Measurements from ENCODE around the gene ALG3. TPM values are rescaled to one million over a fixed set of nuclear protein-coding genes. Genes with fewer than 3 reads are reported as not detected.

The ALG3 gene
- total RNA-seq, 4 donors from 2014 or later = 49.2 to 87.3 (median 66.8) TPM

GRCh38 chr3:184239221-184239620 is 9.5 kb downstream of the ALG3 start:
- H3K36me3 ChIP-seq = peaks cover 19 to 21% of the 10 kb centered on the region in 2 donors
- DNase-seq = no peak
- H3K27ac ChIP-seq = no peak overlapping the region
- intact Hi-C loops (cut with DNase I) = loop anchor here (10.0 kb wide), 1 partner anchor 46 kb away; no protein-coding TSS in a partner anchor
- TF ChIP-seq, protein P1, sequence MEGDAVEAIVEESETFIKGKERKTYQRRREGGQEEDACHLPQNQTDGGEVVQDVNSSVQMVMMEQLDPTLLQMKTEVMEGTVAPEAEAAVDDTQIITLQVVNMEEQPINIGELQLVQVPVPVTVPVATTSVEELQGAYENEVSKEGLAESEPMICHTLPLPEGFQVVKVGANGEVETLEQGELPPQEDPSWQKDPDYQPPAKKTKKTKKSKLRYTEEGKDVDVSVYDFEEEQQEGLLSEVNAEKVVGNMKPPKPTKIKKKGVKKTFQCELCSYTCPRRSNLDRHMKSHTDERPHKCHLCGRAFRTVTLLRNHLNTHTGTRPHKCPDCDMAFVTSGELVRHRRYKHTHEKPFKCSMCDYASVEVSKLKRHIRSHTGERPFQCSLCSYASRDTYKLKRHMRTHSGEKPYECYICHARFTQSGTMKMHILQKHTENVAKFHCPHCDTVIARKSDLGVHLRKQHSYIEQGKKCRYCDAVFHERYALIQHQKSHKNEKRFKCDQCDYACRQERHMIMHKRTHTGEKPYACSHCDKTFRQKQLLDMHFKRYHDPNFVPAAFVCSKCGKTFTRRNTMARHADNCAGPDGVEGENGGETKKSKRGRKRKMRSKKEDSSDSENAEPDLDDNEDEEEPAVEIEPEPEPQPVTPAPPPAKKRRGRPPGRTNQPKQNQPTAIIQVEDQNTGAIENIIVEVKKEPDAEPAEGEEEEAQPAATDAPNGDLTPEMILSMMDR (IDR thresholded peaks at IDR 0.05) = no peak
- TF ChIP-seq POLR2A (IDR thresholded peaks at IDR 0.05) = no peak
- peaks cover 9 to 16% of the 10 kb centered on the region in 2 donors for H3K4me1 ChIP-seq
- no peaks in the 10 kb centered on the region for H3K9me3 ChIP-seq
- no peaks in the 10 kb centered on the region for H3K27me3 ChIP-seq
- 88 to 91% methylated on average over 1 to 8 of the region's 8 CpGs for WGBS, 2 donors
- no peak overlapping the region for H3K4me3 ChIP-seq (replicated peaks in 1 of 3)

DNA sequence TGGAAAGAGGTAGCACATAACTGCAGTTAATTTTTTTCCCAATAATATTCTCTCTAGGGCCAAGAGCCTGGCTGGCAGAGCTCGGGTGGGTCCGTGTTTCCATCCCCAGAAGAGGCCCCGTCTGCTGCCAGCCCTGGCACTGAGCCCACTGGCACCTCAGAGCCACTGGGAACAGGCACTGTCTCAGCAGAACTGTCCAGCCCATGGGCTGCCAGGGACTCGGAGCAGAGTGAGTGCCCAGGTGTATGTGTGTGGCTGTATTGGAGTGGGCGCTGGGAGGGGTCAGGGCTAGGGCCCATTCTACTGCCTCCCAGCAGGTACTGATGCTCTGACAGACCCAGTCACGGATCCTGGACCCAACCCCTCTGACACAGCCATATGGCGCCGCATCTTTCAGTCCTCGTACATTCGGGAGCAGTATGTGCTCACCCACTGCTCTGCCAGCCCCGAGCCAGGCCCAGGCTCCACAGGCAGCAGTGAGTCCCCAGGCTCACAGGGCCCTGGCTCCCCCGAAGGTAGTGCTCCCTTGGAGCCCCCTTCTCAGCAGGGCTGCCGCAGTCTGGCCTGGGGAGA is 10.4 kb downstream of the ALG3 start:
- H3K4me1 ChIP-seq = peaks cover 9 to 19% of the 10 kb centered on the region in 2 donors
- 69 to 72% methylated on average over 13 of the region's 13 CpGs for WGBS, 2 donors
- H3K36me3 ChIP-seq = peaks cover 10 to 12% of the 10 kb centered on the region in 2 donors
- H3K27ac ChIP-seq = no peak overlapping the region
- no peaks in the 10 kb centered on the region for H3K27me3 ChIP-seq
- no peak overlapping the region for H3K4me3 ChIP-seq (replicated peaks in 1 of 3)
- intact Hi-C loops (cut with DNase I) = loop anchor here (10.0 kb wide), 1 partner anchor 46 kb away; no protein-coding TSS in a partner anchor
- no peak for TF ChIP-seq POLR2A (IDR thresholded peaks at IDR 0.05)
- TF ChIP-seq, protein P1 (IDR thresholded peaks at IDR 0.05) = no peak
- no peaks in the 10 kb centered on the region for H3K9me3 ChIP-seq
- no peak for DNase-seq

- no peak overlapping the region for H3K4me3 ChIP-seq (replicated peaks in 1 of 3)
- TF ChIP-seq POLR2A (IDR thresholded peaks at IDR 0.05) = no peak
- TF ChIP-seq, protein P1 (IDR thresholded peaks at IDR 0.05) = no peak
- no peaks in the 10 kb centered on the region for H3K9me3 ChIP-seq
- H3K27ac ChIP-seq = no peak overlapping the region
- H3K27me3 ChIP-seq = no peaks in the 10 kb centered on the region
- peaks cover 7% of the 10 kb centered on the region in 2 donors for H3K36me3 ChIP-seq
- intact Hi-C loops (cut with DNase I) = loop anchor here (10.0 kb wide), 1 partner anchor 47 kb away; no protein-coding TSS in a partner anchor
- H3K4me1 ChIP-seq = peaks cover 9 to 19% of the 10 kb centered on the region in 2 donors
- WGBS, 2 donors = 52% methylated on average over 1 of the region's 1 CpG
- DNase-seq = no peak
Observed at GRCh38 chr3:184237807-184238206, 11.0 kb downstream of the ALG3 start.

DNA sequence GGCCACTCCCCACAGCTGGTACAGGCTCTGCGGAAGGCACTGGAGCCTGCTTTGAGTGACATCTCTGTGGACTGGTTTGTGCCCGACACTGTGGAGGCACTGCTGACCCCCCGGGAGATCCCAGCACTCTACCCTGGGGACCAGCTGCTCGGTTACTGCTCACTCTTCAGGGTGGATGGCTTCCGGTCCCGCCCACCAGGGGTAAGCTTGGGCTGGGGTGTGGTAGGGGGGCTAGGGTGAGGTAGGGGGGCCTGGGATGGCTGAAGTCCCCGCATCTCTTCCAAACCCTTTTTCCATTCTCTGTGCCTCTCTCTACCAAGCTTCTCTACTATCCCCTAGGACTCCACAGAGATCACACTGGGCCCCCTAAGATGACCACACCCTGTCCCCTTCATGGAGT is 11.6 kb downstream of the ALG3 start:
- no peak for DNase-seq
- no peaks in the 10 kb centered on the region for H3K9me3 ChIP-seq
- no peaks in the 10 kb centered on the region for H3K27me3 ChIP-seq
- TF ChIP-seq, protein P1 (IDR thresholded peaks at IDR 0.05) = no peak
- TF ChIP-seq POLR2A (IDR thresholded peaks at IDR 0.05) = no peak
- no peak overlapping the region for H3K4me3 ChIP-seq (replicated peaks in 1 of 3)
- no peak overlapping the region for H3K27ac ChIP-seq
- intact Hi-C loops (cut with DNase I) = loop anchor here (10.0 kb wide), 1 partner anchor 48 kb away; no protein-coding TSS in a partner anchor
- H3K36me3 ChIP-seq = peaks cover under 1% of the 10 kb centered on the region in 2 donors
- peaks cover 9 to 19% of the 10 kb centered on the region in 2 donors for H3K4me1 ChIP-seq
- 74 to 80% methylated on average over 7 of the region's 7 CpGs for WGBS, 2 donors

- no peaks in the 10 kb centered on the region for H3K9me3 ChIP-seq
- intact Hi-C loops (cut with DNase I) = loop anchor here (10.0 kb wide), 1 partner anchor 48 kb away; no protein-coding TSS in a partner anchor
- no peak for DNase-seq
- H3K36me3 ChIP-seq = no peaks in the 10 kb centered on the region
- TF ChIP-seq POLR2A (IDR thresholded peaks at IDR 0.05) = no peak
- TF ChIP-seq, protein P1 (IDR thresholded peaks at IDR 0.05) = no peak
- peaks cover 5 to 14% of the 10 kb centered on the region in 2 donors for H3K4me1 ChIP-seq
- H3K27me3 ChIP-seq = peaks cover 3% of the 10 kb centered on the region
- H3K27ac ChIP-seq = no peak overlapping the region
- 77 to 85% methylated on average over 3 of the region's 3 CpGs for WGBS, 2 donors
- no peak overlapping the region for H3K4me3 ChIP-seq (replicated peaks in 1 of 3)
Observed at GRCh38 chr3:184236636-184237035, 12.1 kb downstream of the ALG3 start.

Data from thyroid gland (tissue), 4 donors.